ENCODE results near the gene KIF18B.

KIF18B gene

DNA sequence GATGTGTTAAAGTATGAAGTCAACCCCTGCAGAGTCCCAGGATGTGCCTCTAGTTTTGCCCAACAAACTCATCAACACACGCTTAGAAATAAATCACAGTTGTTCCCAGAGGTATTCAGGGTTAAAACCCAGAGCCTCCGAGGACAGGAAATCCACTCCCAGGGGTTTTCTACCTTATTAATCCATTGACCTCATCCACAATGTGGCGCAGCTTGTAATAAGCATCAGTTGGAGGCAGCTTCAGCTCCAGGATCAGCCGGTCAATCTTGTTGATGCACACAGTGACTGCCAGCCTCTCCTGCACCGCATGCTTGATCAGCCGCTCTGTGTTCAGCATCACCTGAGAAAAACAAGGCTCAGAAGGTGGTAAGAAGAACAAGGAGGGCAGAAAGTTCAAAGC, 71.8 kb downstream of the KIF18B start:
- no peak for DNase-seq (ENCODE audit: low read depth in 2 of 2)
